SH-SY5Y (cell line): ENCODE measurements around the gene ADGRL3.

ENCODE experiments used
- GATA2 ChIP-seq: IDR thresholded peaks from 2 replicates; pipeline ENCODE4 v1.6.1; 2011; ENCODE audit warnings: mild to moderate bottlenecking, low read depth, low read length
- GATA3 ChIP-seq: IDR thresholded peaks from 2 replicates; pipeline ENCODE4 v1.6.1; 2011; ENCODE audit warnings: low read depth, mild to moderate bottlenecking, low read length, moderate library complexity

DNA sequence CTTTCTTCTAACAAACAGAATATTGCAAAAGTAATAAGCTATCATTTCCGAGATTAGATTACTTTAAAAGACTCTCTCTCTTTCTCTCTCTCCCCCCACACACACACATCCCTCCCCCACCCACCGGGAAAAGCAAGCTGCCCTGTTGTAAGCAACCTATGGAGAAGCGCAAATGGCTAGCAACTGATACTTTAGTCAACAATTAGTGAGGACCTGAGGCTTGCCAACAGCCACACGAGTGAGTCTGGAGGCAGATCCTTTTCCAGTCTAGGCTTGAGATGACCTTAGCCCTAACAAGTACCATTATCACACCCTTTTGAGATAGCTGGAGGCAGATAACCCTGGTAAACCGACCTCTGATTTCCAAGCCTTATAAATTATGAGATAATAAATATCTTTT is 19.7 kb upstream of the ADGRL3 start:
- TF ChIP-seq GATA2 (no peak), GATA3 (no peak)
